DMS153 (cell line): Measurements from ENCODE around the gene ZBTB7B.

Source experiments
- DNase-seq: peaks from one replicate; lab custom pipeline; 2025; lab: John Stamatoyannopoulos, UW

The ZBTB7B gene

GRCh38 chr1:155038602-155039307, 36.2 kb downstream of the ZBTB7B start:
- DNase-seq = no peak

- DNase-seq = no peak
Measured at GRCh38 chr1:155039308-155039669, 36.7 kb downstream of the ZBTB7B start.

- DNase-seq = no peak
Measured at GRCh38 chr1:155040358-155041093, 37.9 kb downstream of the ZBTB7B start.

GRCh38 chr1:155042789-155043188, 40.2 kb downstream of the ZBTB7B start:
- DNase-seq = no peak

GRCh38 chr1:155043301-155043702, 40.7 kb downstream of the ZBTB7B start:
- no peak for DNase-seq

- DNase-seq = no peak
Measured at GRCh38 chr1:155043793-155044192, 41.2 kb downstream of the ZBTB7B start.

- no peak for DNase-seq
Measured at GRCh38 chr1:155044365-155044764, 41.8 kb downstream of the ZBTB7B start.

- DNase-seq = peak; percentile 88
Measured at GRCh38 chr1:155044812-155045657, 42.4 kb downstream of the ZBTB7B start.

- DNase-seq = no peak
Measured at GRCh38 chr1:155048449-155049334, 46.1 kb downstream of the ZBTB7B start.

GRCh38 chr1:155049651-155050559, 47.3 kb downstream of the ZBTB7B start:
- DNase-seq = peak; percentile 21

- DNase-seq = peak; percentile 88
Measured at GRCh38 chr1:155050560-155051341, 48.1 kb downstream of the ZBTB7B start, which contains the start of gene ADAM15. Gene ADAM15, plus strand, starts transcription at chr1:155051316. Its CDS starts 71 bp downstream, at chr1:155051387.

- DNase-seq = no peak
Measured at GRCh38 chr1:155051342-155051776, 48.8 kb downstream of the ZBTB7B start.

GRCh38 chr1:155051777-155052398, 49.3 kb downstream of the ZBTB7B start:
- DNase-seq = peak; percentile 26

- peak; percentile 54 for DNase-seq
Measured at GRCh38 chr1:155052439-155053395, 50.1 kb downstream of the ZBTB7B start.

- DNase-seq = no peak
Measured at GRCh38 chr1:155053531-155054105, 51.0 kb downstream of the ZBTB7B start.

GRCh38 chr1:155057104-155057503, 54.5 kb downstream of the ZBTB7B start:
- DNase-seq = no peak

GRCh38 chr1:155057788-155058211, 55.2 kb downstream of the ZBTB7B start:
- DNase-seq = no peak
